ENCODE results near the gene PPP4R3A. TPM values are rescaled to one million over a fixed set of nuclear protein-coding genes. Genes with fewer than 3 reads are reported as not detected.

Gene PPP4R3A
- 100 to 1,000 TPM; 168 to 216 (median 180) TPM for total RNA-seq
- total RNA-seq (2013): 219 TPM

- peak within 1 kb of the TSS; percentile 99 to 100 for H3K27ac Mint-ChIP-seq
- DNase-seq (peak; percentile 92 to 98), ATAC-seq (peak; percentile 83 to 93 (median 84))
- Histone ChIP-seq H3K9me3 (ENCODE audit: control insufficient read depth, insufficient read depth, low read length) (no peaks in the 10 kb centered on the region), H3K36me3 (ENCODE audit: control insufficient read depth, insufficient read depth, low read length) (peaks cover 8% of the 10 kb centered on the region), H3K4me3 (ENCODE audit: low read length) (peak within 1 kb of the TSS; percentile 100), H3K27me3 (ENCODE audit: control insufficient read depth, insufficient read depth, low read length) (no peaks in the 10 kb centered on the region), H3K27ac (ENCODE audit: low read length) (peak within 1 kb of the TSS; percentile 99), H3K4me1 (ENCODE audit: control insufficient read depth, insufficient read depth, low read length) (peaks cover 25% of the 10 kb centered on the region)
- H3K27me3 Mint-ChIP-seq (ENCODE audit: low read depth in 2 of 2): no peaks in the 10 kb centered on the region
- intact Hi-C loops (cut with micrococcal nuclease): loop anchor here (2.0 kb wide), 2 partner anchors 92 to 450 kb away; partner anchors contain the start of gene RPS6KA5
- H3K9me3 Mint-ChIP-seq: no peaks in the 10 kb centered on the region
- peaks cover 18 to 35% of the 10 kb centered on the region in 2 donors for H3K4me1 Mint-ChIP-seq
- under 1% methylated on average over 95 of the region's 95 CpGs for WGBS (ENCODE audit: insufficient coverage)
- H3K4me3 Mint-ChIP-seq: peak within 1 kb of the TSS; percentile 100
- H3K36me3 Mint-ChIP-seq: no peaks in the 10 kb centered on the region
- no peak for TF ChIP-seq CTCF (IDR thresholded peaks at IDR 0.05)
Observed at GRCh38 chr14:91510171-91511042, at the start of gene PPP4R3A. Gene PPP4R3A, minus strand, starts transcription at chr14:91510310. Its CDS starts 663 bp downstream, at chr14:91509647.

DNA sequence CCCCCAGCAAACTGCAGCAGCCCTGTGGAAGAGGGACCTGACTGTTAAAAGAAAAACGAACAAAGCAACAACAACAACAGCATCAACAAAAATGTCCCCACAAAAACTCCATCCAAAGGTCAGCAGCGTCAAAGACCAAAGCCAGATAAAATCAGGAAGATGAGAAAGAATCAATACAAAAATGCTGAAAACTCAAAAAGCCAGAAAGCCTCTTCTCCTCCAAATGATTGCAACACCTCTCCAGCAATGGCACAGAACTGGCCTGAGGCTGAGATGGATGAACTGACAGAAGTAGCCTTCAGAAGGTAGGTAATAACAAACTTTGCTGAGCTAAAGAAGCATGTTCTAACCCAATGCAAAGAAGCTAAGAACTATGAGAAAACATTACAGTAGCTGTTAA lies 45.4 kb upstream of the PPP4R3A start:
- intact Hi-C loops (cut with micrococcal nuclease): no loop called here

DNA sequence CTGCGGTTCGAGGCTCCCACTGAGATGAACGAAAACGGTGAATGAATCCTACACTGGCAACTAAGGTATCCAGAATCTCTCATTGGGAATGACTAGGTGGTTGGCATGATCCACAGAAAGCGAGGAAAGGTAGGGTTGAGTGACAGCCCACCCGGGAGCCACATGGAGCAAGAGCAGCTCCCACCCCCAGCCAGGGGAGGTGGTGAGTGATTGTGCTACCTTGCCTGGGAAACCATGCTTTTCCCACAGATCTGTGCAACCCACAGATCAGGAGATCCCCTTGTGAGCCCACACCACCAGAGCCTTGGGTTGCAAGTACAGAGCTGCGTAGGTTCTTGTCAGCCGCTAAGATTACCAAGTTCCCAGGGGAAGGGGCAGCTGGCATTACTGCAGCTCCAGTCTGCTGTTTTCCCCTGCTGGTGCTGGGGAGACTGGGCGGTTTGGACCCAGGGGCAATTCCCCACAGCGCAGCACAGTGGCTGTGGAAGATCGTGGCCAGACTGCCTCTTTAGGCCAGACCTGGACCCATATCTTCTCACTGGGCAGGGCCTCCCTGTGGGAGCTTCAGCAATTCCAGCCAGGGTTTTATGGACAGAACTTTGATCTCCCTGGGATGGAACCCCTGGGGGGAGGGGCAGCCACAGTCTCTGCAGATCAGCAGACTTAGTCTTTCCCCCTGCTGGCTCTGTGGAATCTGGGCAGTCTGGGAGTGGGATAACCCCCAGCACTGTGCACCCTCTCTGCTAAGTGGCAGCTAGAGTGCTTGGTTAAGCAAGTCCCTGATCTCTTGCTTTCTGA lies 44.6 kb upstream of the PPP4R3A start:
- intact Hi-C loops (cut with micrococcal nuclease): no loop called here
- no peak for TF ChIP-seq CTCF (IDR thresholded peaks at IDR 0.05)
- peaks cover 12 to 33% of the 10 kb centered on the region in 2 donors for H3K27me3 Mint-ChIP-seq (ENCODE audit: low read depth in 2 of 2)
- H3K36me3 Mint-ChIP-seq: no peaks in the 10 kb centered on the region
- Histone ChIP-seq H3K4me3 (ENCODE audit: low read length) (no peak overlapping the region), H3K27me3 (ENCODE audit: control insufficient read depth, insufficient read depth, low read length) (no peaks in the 10 kb centered on the region), H3K4me1 (ENCODE audit: control insufficient read depth, insufficient read depth, low read length) (no peaks in the 10 kb centered on the region), H3K36me3 (ENCODE audit: control insufficient read depth, insufficient read depth, low read length) (no peaks in the 10 kb centered on the region), H3K27ac (ENCODE audit: low read length) (no peak overlapping the region), H3K9me3 (ENCODE audit: control insufficient read depth, insufficient read depth, low read length) (no peaks in the 10 kb centered on the region)
- no peaks in the 10 kb centered on the region for H3K9me3 Mint-ChIP-seq
- H3K4me1 Mint-ChIP-seq: no peaks in the 10 kb centered on the region
- no peak for ATAC-seq
- DNase-seq: no peak
- 93% methylated on average over 11 of the region's 11 CpGs for WGBS (ENCODE audit: insufficient coverage)
- no peak overlapping the region for H3K27ac Mint-ChIP-seq
- H3K4me3 Mint-ChIP-seq: no peak overlapping the region

More for the DNA sequence above, 45.4 kb upstream of the PPP4R3A start:
- peaks cover 12 to 41% of the 10 kb centered on the region in 2 donors for H3K27me3 Mint-ChIP-seq (ENCODE audit: low read depth in 2 of 2)
- H3K36me3 Mint-ChIP-seq: no peaks in the 10 kb centered on the region
- no peak overlapping the region for H3K4me3 Mint-ChIP-seq
- H3K9me3 ChIP-seq (ENCODE audit: control insufficient read depth, insufficient read depth, low read length): no peaks in the 10 kb centered on the region
- no peak overlapping the region for H3K4me3 ChIP-seq (ENCODE audit: low read length)
- TF ChIP-seq CTCF (IDR thresholded peaks at IDR 0.05): no peak
- H3K27ac ChIP-seq (ENCODE audit: low read length): no peak overlapping the region
- no peaks in the 10 kb centered on the region for H3K9me3 Mint-ChIP-seq
- ATAC-seq (no peak), DNase-seq (no peak)
- no peaks in the 10 kb centered on the region for H3K27me3 ChIP-seq (ENCODE audit: control insufficient read depth, insufficient read depth, low read length)
- no peak overlapping the region for H3K27ac Mint-ChIP-seq
- H3K4me1 ChIP-seq (ENCODE audit: control insufficient read depth, insufficient read depth, low read length): no peaks in the 10 kb centered on the region
- no peaks in the 10 kb centered on the region for H3K36me3 ChIP-seq (ENCODE audit: control insufficient read depth, insufficient read depth, low read length)
- 96% methylated on average over 2 of the region's 2 CpGs for WGBS (ENCODE audit: insufficient coverage)
- H3K4me1 Mint-ChIP-seq: no peaks in the 10 kb centered on the region

All from natural killer cell (primary cell).